Measurements from ENCODE around the gene GP1BA. TPM values are rescaled to one million over a fixed set of nuclear protein-coding genes. Genes with fewer than 3 reads are reported as not detected.

Gene GP1BA
- total and polyA plus RNA-seq, 8 donors: 0.05 TPM; not detected in 7

DNA sequence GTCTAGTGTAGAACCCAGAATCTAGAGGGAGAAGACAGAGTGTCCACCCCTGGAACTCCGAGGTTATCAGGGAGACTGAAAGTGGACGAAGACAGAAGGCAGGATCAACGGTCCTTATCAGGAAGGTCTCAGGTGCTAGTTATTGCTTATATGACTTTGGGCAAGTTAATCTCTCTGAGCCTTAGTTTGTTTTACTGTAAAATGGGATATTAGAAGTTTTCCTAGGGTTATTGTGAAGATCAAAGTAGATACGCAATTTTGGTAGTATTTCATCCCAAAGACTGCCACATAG lies 9.2 kb downstream of the GP1BA start:
- Histone ChIP-seq H3K27me3 (no peaks in the 10 kb centered on the region), H3K4me3 (peak overlapping the region; percentile 70 to 91 (median 84)), H3K27ac (peak overlapping the region in 4 of 5 donors; percentile 91 to 100 (median 96)), H3K4me1 (peaks cover 55 to 76% (median 75%) of the 10 kb centered on the region in 4 donors), H3K9me3 (no peaks in the 10 kb centered on the region), H3K36me3 (peaks cover 58 to 66% (median 65%) of the 10 kb centered on the region in 4 donors)
- WGBS, 5 donors: 20 to 37% (median 31%) methylated on average over 4 of the region's 4 CpGs
- DNase-seq: no peak
- TF ChIP-seq EP300 (IDR thresholded peaks at IDR 0.05): no peak
- no peak for TF ChIP-seq POLR2AphosphoS5 (IDR thresholded peaks at IDR 0.05)
- TF ChIP-seq, protein P1, sequence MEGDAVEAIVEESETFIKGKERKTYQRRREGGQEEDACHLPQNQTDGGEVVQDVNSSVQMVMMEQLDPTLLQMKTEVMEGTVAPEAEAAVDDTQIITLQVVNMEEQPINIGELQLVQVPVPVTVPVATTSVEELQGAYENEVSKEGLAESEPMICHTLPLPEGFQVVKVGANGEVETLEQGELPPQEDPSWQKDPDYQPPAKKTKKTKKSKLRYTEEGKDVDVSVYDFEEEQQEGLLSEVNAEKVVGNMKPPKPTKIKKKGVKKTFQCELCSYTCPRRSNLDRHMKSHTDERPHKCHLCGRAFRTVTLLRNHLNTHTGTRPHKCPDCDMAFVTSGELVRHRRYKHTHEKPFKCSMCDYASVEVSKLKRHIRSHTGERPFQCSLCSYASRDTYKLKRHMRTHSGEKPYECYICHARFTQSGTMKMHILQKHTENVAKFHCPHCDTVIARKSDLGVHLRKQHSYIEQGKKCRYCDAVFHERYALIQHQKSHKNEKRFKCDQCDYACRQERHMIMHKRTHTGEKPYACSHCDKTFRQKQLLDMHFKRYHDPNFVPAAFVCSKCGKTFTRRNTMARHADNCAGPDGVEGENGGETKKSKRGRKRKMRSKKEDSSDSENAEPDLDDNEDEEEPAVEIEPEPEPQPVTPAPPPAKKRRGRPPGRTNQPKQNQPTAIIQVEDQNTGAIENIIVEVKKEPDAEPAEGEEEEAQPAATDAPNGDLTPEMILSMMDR (IDR thresholded peaks at IDR 0.05): no peak
- TF ChIP-seq POLR2A (IDR thresholded peaks at IDR 0.05): no peak
- intact Hi-C loops (cut with DNase I; ENCODE audit: low total_unique reads): no loop called here

DNA sequence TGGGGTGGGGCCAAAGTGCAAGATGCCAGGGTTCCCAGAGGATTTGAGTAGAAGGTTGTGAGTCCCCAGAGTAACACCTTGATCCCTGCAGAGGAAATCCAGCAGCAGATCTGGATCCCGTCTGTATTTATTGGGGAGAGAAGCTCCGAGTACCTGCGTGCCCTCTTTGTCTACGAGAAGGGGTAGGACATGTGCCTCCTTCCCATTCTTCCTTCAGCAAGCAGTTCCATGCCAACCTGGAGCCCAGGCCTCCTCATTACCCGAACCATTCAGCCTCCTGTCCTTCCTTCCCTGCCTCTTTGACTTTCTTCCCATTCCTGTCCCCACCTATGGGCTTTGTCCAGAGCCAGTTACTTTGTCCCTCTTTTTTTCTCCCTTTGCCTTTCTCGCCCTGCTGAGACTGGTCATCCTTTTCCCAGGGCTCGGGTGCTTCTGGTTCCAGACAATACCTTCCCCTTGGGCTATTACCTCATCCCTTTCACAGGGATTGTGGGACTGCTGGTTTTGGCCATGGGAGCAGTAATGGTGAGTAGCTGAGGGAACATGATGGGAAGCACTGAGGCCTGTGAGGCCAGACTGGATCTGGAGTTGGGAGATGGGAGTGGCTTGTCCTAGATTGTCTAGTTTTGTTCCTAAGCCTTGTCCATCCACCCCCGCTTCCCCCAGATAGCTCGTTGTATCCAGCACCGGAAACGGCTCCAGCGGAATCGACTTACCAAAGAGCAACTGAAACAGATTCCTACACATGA lies 10.9 kb downstream of the GP1BA start:
- peak overlapping the region in 3 of 5 donors; percentile 5 to 100 (median 53) for H3K27ac ChIP-seq

DNA sequence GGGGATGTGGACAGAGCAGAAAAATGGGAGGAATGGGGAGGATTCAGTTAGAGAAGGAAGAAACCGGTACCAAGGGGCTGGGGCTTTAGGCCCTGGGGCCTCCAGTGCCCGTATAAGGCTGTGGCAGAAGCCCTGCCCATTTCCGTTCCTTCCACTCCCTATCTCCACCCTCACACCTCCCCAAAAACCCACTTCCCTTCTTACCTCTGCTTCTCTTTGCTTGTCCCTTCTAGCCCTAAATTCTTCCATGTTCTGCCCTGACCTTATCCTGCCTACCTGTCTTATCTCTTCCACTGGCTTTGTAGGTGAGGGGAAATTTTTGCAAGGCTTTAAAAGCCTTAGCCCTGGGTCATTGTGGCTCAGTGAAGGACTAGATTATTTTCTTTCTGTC lies 12.1 kb downstream of the GP1BA start:
- H3K27me3 ChIP-seq: no peaks in the 10 kb centered on the region
- TF ChIP-seq, protein P1 (IDR thresholded peaks at IDR 0.05): no peak
- TF ChIP-seq EP300 (IDR thresholded peaks at IDR 0.05): no peak
- no peak for TF ChIP-seq POLR2A (IDR thresholded peaks at IDR 0.05)
- TF ChIP-seq POLR2AphosphoS5 (IDR thresholded peaks at IDR 0.05): no peak
- WGBS, 5 donors: 22 to 29% (median 27%) methylated on average over 3 of the region's 3 CpGs
- no peaks in the 10 kb centered on the region for H3K9me3 ChIP-seq
- intact Hi-C loops (cut with DNase I; ENCODE audit: low total_unique reads): no loop called here
- peak overlapping the region; percentile 72 to 100 (median 97) for H3K27ac ChIP-seq
- H3K4me3 ChIP-seq: peak overlapping the region in 2 of 4 donors; percentile 100
- DNase-seq: no peak
- peaks cover 49 to 70% (median 69%) of the 10 kb centered on the region in 4 donors for H3K4me1 ChIP-seq
- peaks cover 41 to 51% (median 50%) of the 10 kb centered on the region in 4 donors for H3K36me3 ChIP-seq

More for the DNA sequence above, 10.9 kb downstream of the GP1BA start:
- Histone ChIP-seq H3K27me3 (no peaks in the 10 kb centered on the region), H3K9me3 (no peaks in the 10 kb centered on the region), H3K36me3 (peaks cover 46 to 56% (median 55%) of the 10 kb centered on the region in 4 donors), H3K4me3 (peak overlapping the region in 2 of 4 donors; percentile 91 to 100), H3K4me1 (peaks cover 61 to 82% (median 81%) of the 10 kb centered on the region in 4 donors)
- TF ChIP-seq EP300 (IDR thresholded peaks at IDR 0.05): no peak
- TF ChIP-seq POLR2AphosphoS5 (IDR thresholded peaks at IDR 0.05): no peak
- no peak for TF ChIP-seq POLR2A (IDR thresholded peaks at IDR 0.05)
- TF ChIP-seq, protein P1 (IDR thresholded peaks at IDR 0.05): no peak
- 73 to 82% (median 75%) methylated on average over 13 of the region's 13 CpGs for WGBS, 5 donors
- DNase-seq: no peak
- intact Hi-C loops (cut with DNase I; ENCODE audit: low total_unique reads): no loop called here

DNA sequence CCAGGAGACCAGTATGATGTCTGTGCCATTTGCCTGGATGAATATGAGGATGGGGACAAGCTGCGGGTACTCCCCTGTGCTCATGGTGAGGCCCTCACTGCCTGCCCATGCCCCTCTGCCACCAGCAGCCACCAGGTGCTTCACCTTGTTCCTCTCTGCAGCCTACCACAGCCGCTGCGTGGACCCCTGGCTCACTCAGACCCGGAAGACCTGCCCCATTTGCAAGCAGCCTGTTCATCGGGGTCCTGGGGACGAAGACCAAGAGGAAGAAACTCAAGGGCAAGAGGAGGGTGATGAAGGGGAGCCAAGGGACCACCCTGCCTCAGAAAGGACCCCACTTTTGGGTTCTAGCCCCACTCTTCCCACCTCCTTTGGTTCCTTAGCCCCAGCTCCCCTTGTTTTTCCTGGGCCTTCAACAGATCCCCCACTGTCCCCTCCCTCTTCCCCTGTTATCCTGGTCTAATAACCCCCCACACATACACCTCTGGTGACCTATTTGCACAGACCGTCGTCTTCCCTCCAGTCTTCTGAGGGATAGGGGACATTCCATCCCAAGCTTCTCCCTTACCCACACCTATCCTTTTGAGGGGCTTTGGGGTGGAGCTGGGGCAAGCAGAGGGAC lies 12.6 kb downstream of the GP1BA start:
- intact Hi-C loops (cut with DNase I; ENCODE audit: low total_unique reads): no loop called here
- 49 to 57% (median 50%) methylated on average over 8 of the region's 8 CpGs for WGBS, 5 donors
- TF ChIP-seq, protein P1 (IDR thresholded peaks at IDR 0.05): no peak
- TF ChIP-seq EP300 (IDR thresholded peaks at IDR 0.05) (no peak), POLR2AphosphoS5 (IDR thresholded peaks at IDR 0.05) (no peak)

More for the DNA sequence above, 12.6 kb downstream of the GP1BA start:
- no peak for DNase-seq
- Histone ChIP-seq H3K27ac (peak overlapping the region; percentile 72 to 100 (median 97)), H3K4me3 (peak overlapping the region in 3 of 4 donors; percentile 1 to 100 (median 100)), H3K4me1 (peaks cover 47 to 71% (median 68%) of the 10 kb centered on the region in 4 donors), H3K36me3 (peaks cover 41 to 51% (median 50%) of the 10 kb centered on the region in 4 donors), H3K27me3 (no peaks in the 10 kb centered on the region), H3K9me3 (no peaks in the 10 kb centered on the region)

Measured in stomach (tissue), 9 donors.